ENCODE results near the gene PBXIP1.

DNA sequence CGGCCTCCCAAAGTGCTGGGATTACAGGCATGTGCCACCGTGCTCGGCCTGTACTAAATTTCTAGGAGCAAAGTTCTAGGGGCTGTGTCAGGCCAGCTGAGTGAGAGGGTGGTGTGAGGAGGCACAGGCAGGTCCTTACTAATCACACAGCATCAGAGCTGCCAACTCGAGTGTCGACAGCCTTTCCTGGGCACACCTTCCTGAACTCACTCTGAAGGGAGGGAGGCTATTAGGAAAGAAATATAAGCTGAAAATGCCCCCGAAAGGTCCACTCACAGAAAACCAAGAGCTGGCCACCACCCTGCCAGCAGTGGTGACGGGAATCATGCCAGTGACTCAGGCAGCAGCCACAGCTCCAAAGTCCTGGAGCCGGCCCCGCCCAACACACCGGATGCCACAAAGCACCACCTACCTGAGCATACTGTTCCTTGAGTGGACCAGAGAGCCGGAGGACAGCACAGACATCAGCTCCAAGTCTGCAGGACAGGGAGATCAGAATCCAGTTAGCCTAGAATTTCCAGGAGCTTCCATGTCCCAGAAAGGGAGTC, 23.9 kb downstream of the PBXIP1 start:
- TF ChIP-seq, protein P1, sequence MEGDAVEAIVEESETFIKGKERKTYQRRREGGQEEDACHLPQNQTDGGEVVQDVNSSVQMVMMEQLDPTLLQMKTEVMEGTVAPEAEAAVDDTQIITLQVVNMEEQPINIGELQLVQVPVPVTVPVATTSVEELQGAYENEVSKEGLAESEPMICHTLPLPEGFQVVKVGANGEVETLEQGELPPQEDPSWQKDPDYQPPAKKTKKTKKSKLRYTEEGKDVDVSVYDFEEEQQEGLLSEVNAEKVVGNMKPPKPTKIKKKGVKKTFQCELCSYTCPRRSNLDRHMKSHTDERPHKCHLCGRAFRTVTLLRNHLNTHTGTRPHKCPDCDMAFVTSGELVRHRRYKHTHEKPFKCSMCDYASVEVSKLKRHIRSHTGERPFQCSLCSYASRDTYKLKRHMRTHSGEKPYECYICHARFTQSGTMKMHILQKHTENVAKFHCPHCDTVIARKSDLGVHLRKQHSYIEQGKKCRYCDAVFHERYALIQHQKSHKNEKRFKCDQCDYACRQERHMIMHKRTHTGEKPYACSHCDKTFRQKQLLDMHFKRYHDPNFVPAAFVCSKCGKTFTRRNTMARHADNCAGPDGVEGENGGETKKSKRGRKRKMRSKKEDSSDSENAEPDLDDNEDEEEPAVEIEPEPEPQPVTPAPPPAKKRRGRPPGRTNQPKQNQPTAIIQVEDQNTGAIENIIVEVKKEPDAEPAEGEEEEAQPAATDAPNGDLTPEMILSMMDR (optimal IDR thresholded peaks at IDR 0.05 in 1 of 3, IDR thresholded peaks at IDR 0.05 in 1 of 3, conservative IDR thresholded peaks at IDR 0.05 in 1 of 3; ENCODE audit: extremely low read depth in 1 of 3, insufficient read depth in 2 of 3, low read length in 3 of 3) = no peak
- no peak for TF ChIP-seq EZH2 (IDR thresholded peaks at IDR 0.05; ENCODE audit: low read length)
